Measurements from ENCODE around the gene NFIX.

NFIX gene

DNA sequence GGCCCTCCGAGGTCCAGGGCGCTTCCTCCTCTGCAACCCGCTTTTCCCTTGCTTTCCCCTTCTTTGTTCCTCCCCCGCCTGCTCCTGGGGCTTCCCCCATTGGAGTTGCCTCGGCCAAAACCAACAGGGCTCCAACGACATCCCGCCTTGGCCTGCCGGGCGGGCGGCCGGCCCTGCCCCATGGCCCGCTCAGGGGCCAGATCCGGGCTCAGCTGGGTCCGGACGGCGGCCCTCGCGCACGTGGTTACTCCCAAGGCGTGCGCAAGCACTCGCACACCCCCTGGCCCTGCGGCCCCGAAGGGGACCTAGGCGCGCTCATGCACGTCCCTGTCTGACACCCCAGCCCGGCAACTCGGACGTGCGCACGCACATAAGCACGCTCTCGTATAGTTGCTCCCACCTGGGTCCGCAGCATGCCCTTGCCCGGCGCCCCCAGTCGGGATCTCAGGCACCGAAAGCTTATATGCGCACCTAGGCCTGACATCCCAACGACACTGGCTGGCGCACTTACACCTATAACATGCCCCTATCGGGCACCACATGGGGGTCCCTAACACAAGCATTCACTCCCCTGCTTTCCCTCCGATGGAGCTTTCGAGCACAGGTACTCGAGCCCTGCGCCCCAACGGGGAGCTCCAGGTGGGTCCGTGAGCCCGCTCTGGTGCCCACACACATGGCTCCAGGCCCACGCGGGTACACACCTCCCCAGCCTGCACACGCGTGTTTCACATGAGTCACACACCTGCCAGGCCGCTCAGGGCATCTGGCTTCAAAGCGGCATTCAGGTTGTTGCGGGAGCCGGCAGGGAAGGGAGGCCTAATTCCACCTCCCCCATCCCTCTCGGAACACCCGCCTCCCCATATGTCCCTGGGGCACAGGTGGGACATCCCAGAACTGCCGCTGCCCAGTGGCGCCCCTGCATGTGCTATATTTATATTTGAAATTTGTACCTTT is 15.0 kb downstream of the NFIX start:
- no peak for DNase-seq

GRCh38 chr19:13010992-13011652 is 15.8 kb downstream of the NFIX start:
- no peak for DNase-seq

DNA sequence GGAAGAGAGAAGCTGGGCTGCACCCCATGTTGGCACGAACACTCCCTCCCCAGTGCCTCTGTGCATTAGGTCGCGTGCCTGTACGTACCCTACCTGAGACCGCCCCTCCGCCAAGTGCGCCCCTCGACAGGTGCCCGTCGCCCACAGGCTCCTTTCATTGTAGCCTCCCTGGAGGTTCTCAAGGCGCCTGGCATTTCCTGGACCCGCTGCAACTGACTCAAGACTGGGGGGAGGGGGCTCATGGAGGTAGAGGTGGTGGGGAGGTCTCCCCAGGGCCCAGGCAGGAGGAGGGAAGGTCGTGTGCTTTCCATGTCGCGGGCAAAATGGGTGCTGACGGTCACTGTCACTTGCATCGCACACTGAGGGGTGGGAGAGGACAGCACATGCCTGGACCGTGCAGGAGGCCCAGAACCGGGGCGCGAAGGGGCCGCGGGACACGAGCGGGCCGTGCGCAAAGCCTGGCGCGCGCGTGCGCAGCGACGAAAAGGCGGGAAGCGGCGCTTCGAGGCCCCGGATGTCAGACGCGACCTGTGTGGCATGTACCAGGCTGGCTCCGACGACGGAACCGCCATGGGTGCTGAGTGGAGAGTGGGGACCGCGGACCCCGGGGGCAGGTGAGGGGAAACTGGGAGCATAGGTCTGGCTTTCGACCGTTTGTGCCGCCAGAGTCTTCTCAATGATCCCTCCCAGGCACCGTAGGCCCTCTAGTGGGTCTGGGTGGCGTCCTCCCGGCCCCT is 16.5 kb downstream of the NFIX start:
- DNase-seq, result no peak

- no peak for DNase-seq
These were observed 17.1 kb downstream of the NFIX start for GRCh38 chr19:13012390-13012689.

DNA sequence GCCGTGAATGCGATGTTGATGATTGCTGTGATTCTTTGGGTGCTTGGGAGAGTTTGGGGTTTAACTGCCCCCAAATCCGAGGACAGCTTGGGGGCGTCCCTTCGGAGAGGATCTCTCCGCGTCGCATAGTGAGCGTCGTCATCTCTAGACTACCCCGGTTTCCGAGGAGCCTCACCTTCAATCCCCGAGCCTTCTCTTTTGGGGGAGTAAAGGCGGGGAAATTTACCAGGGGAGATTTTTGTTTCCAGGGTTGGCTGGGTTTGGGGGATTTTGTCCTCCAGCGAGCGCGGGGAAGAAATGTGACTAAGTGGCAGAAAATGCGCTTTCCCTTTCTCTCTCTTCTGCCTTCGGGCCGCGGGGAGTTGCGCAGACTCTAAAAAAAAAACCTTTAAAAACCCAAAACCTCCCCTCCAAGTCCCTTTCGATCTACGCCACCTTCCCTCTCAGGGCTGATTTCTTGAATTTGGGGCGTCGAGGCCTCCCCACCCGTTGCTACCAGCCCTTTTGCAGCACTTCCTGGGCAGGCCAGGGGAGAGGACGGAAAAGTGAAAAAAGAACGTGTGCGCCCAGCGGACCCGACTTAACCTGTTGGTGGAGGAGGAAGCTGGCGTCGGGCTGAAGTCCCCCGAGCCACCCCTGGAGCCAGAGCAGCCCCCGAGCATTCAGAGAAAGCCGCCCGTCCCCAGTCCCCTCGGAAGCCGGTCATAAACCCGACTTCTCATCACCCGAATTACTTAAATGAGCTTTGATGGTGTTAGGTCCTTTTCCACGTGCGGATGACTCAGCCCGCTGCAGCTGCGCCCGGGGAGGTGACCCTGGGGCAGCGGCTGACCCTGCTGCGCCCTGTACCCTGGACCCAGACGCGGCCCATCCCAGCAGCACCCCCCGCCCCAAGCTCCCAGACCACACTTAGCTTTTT is 17.7 kb downstream of the NFIX start:
- DNase-seq, result no peak

DNA sequence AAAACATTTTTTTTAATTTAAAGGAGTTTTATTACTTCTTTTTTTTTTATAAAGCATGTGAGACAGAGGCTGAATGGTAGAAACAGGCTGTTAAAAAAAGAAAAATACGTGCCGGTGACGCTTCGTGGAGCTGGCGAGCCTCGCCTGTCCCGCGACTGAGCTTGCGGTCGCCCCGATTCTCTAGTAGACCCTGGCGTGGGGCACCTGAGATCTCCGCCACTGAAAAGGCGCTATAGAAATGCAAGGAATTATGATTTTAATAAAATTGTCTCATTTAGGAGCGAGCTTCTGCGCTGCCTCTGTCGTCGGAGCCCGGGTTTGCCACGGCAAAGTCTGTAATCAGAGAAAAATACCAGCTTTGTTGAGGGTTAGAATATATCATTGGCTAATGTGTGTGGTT is 18.4 kb downstream of the NFIX start:
- no peak for DNase-seq

GRCh38 chr19:13014101-13014920 is 19.0 kb downstream of the NFIX start:
- DNase-seq, result no peak

DNA sequence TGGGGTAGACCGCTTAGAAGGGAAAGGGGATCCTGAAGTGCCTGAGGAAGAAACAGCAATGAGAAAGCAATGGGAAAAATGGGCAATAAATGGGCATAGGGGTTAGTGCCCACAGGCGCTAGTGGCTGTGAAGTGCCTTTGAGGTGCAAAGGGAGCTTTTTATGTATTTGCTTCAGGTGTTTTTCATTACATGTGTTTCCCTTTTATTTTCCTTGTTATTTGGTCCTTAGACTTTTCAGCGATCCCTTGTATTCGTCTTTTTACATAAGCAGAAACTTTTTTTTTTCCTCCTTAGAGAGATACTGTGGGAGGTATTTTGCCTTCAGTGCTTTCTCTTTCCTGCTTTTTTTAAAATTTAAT is 19.6 kb downstream of the NFIX start:
- DNase-seq, result no peak

DNA sequence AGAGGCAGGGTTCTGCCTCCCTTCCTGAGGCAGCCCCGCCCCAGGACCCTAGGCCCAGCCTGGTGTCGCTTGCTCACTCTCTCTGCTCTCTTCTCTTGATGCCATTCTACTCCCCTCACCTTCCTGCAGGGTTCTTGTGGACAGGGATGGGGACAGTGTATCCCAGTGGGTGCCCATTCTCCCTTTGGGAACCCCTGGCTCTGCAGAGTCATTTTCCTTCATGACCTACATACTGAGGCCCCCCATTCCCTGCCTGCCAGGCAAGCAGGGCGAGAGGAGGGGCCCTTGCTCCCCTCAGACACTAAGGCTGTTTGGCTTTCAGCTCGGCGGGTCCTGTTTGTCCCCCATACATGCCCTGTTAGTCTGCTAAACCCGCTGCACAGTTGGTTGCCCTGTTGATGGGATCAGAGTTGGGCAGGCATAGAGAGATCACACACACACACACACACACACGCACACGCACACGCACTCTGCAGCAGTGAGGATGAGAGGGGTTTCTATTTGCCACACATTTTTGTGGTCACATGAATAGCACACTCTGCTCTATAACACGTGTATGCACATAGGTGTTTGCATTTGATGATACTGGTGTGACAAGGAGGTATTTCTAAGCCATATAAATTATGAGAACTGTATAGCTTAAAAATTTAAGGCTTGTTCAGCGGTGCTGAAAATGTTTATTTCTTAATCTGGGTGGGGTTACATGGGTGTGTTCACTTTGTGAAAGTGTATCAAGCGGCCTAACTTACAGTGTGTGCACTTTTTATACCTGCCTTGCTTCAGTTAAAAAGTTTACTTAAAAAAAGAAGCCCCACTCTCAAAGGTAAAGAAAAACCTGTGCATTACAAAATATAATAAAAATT is 20.3 kb downstream of the NFIX start:
- DNase-seq, result no peak

DNA sequence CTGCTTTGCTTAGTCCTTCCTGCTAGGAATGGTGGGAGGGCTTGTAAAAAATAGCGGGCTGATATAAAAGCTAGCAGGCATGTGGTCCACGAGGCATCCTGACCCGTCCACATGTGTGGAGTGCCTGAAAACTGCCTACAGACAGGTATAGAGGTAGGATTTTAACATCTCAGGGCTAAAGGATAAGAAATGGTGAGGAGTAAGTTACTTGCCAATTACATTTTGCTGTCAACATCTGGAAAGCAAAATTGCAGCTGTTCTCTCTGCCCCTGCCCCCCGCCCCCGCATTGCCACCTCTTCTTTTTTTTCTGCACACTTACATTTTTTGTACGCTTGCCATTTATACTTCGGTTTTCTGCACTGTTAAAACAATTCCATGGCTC is 21.0 kb downstream of the NFIX start:
- DNase-seq, result no peak

DNA sequence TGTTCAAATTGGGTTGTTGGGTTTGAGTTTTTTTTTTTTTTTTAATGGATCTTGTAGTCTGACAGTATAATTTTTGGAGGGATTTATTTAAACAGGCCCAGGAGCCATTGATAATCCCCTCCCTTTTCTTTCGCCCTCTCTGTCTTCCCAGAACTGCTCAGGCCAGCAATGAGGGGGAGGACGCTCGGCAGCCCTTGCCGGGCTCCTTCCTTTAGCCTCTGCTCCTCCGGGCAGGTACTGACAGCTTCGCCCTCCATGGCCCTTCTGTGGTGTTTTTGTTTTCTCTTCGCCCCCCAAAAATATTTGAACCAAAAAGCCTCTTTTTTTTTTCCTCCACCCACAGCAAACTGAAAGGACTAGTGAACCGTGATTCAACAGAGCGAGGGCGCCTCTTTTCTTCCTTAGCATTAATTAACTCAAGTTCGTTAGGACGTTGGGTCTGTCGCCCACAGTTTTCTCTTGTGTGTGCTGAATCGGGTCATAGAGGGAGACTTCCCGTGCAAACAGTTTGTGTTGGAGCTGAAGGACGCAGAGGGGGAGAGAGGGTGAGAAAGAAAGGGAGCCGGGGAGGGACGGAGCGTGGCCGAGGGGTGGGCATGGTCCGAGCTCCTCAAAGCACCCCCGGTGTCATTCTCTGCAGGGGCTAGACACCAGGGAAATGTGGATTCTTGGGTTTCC is 21.5 kb downstream of the NFIX start:
- no peak for DNase-seq

- DNase-seq, result no peak
These were observed 22.2 kb downstream of the NFIX start for GRCh38 chr19:13017306-13018034.

DNA sequence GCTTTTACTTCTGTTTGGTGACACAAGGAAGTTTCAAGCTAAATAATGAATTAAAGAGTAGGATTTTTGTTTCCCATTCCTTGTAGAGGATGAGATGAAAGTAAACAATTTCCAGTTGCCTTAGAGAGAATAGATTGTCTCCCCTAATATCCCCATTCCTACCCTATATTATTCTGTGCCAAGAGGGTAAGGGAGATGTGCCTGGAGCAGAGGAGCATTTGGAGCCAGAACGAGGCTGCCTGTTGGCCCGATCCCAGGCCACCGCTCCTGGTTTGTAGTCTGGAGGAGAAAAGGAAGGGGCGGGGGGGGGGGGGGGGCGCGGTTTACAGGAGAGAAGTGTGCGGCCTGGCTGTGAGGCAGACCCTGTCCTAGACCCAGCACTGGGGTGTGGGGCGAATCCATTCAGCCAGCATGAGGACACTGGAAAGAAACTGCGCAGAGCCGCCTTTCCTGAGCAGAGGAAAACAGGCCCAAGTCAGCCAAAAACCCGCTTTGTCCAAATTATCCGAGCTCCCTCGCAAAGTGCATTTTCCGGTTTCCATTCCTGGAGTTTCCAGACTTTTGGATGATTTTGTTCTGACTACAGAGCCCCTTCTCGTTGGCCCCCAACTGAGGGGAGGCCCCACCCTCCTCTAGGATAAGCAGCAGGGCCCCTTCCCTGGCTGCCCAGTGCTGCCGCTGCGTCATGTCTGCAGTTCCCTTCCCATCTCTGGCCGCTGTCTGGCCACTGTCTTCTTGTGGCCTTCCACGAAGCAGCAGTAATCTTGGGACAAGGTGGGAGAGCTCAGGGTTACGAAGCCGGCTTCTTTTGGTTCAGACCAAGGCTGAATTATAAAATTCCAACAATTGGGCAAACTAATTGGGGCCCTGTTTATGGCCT is 23.0 kb downstream of the NFIX start:
- DNase-seq, result no peak

GRCh38 chr19:13019332-13019731 is 24.1 kb downstream of the NFIX start:
- DNase-seq, result no peak

DNA sequence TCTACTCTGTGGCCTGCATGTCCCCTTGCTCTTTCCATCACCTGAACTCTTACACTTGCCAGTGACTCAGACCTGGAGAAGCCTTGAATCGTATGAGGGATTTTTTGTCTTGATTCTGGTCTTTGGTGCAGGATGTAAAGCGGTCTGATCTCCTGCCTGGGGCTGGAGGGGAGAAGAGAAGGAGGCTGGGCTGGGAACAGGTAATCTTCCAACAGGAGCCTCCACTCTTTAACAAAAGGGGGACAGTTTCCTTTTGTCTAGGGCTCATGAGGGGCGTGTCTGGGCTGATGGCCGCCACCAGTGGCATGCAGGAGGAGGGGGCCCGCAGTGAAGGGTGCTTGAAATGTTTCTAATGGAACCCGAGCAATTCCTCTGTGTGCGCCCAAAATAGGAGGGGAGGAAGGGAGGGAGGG is 24.7 kb downstream of the NFIX start:
- DNase-seq, result no peak

GRCh38 chr19:13022111-13022858 is 27.0 kb downstream of the NFIX start:
- DNase-seq, result no peak

- DNase-seq, result peak; percentile 80
These were observed 27.8 kb downstream of the NFIX start for GRCh38 chr19:13022859-13023636.

Measured in OCI-M1 (cell line).